Thyroid gland (tissue), 4 donors: Measurements from ENCODE around the gene WASF2.

Experiments used
- POLR2A ChIP-seq, 2 donors: fragments of 450-650 bp; IDR thresholded peaks; one replicate each; pipeline ENCODE4 v1.6.1; 2017; ENCODE audit warnings: antibody characterized with exemption in 2 of 2, mild to moderate bottlenecking in 2 of 2, moderate library complexity in 1 of 2
- TF ChIP-seq, protein P1 (sequence below), 6 experiments: fragments of 200-600 bp in 3 of 6; fragments of 450-650 bp in 3 of 6; sonication (generic) in 3 of 6; IDR thresholded peaks; one replicate each; pipeline ENCODE4 v1.5.1; 2016 to 2019; ENCODE audit warnings: antibody characterized with exemption in 6 of 6, mild to moderate bottlenecking in 2 of 6, inconsistent platforms in 1 of 6, moderate library complexity in 1 of 6

DNA sequence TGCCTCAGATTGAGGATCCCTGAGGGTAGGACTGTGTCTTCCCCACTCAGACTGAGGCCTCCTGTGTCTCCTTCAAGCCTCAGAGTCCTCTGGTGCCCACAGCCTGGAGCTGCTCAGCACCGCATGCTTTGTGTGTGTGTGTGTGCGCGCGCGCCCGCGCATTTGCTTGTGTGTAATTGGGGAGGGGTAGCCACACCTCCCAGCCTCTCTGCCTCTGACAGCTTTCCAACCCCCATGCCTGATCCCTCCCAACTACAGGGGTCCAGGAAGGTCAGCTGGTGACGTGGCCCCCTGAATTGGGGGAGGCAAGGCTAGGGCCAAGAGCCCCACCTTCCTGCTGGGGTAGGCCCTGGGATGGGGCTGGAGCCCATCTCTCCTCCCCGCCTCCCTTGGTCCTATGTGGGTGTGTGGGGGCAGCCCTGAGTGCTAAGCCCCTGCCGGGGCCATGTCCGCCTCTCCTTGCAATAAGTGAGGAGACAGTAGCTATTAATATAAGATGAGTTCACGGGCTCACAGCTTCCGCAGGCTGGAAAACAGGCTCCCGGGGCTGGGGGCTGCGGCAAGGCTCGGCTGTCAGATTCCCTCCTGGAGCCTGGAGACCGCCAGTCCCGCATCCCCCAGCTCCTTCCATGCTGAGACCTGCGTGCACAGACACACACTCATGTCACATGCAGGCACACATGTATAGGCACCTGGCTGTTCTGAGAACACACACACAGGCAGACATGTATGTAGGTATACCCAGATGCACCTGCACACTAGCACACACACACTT, 90.5 kb downstream of the WASF2 start:
- TF ChIP-seq, protein P1, sequence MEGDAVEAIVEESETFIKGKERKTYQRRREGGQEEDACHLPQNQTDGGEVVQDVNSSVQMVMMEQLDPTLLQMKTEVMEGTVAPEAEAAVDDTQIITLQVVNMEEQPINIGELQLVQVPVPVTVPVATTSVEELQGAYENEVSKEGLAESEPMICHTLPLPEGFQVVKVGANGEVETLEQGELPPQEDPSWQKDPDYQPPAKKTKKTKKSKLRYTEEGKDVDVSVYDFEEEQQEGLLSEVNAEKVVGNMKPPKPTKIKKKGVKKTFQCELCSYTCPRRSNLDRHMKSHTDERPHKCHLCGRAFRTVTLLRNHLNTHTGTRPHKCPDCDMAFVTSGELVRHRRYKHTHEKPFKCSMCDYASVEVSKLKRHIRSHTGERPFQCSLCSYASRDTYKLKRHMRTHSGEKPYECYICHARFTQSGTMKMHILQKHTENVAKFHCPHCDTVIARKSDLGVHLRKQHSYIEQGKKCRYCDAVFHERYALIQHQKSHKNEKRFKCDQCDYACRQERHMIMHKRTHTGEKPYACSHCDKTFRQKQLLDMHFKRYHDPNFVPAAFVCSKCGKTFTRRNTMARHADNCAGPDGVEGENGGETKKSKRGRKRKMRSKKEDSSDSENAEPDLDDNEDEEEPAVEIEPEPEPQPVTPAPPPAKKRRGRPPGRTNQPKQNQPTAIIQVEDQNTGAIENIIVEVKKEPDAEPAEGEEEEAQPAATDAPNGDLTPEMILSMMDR (IDR thresholded peaks at IDR 0.05), result no peak
- no peak for TF ChIP-seq POLR2A (IDR thresholded peaks at IDR 0.05)
